Fibroblast of the conjunctiva (primary cell): ENCODE measurements around the gene GDPD3.

Experiments
- DNase-seq: peaks from one replicate; pipeline ENCODE4 v3.0.0-alpha.2; 2010; ENCODE audit warnings: low read depth

Gene GDPD3

DNA sequence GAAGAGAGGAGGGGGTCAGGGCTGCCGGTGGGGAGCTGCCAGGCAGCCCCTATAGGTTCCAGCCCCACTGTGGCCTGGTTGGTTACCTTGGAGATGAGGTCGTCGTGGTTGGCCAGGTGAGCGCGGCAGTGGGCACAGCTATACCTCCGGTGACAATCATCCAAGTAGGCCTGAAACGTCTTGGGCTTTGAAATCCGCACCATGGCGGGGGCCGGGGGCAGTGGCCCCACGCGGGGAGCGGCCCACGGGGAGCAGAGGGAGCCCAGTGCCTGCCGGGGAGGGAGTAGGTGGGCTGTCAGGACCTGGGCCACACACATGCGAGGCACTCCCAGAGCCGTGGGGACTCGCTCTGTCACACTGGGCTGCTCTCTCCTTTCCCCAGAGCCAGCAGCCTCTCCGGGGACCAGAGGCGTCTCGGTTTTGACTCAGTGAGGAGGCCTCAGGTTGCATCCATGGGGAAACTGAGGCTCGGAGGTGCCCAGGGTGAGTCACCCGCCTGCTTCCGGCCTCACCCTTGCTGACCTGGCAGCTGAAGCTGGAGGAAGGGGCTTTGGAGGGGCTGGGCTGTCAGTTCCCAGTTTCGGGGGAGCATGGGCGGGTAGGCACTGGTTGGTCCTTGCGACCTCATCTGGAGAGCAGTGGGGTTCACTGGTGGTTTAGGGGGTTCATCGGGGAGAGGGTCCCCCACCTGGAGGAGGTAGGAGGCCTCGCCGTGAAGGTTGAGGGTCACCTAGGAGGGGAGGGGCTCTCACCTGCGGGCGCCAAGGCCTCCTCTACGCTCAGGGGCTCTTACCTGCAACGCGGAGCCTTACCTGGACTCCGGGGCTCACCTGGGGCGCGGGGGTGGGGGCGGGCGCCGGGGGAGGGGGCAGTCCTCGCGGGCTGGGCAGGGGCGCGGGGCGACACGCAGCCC, 17.9 kb downstream of the GDPD3 start:
- no peak for DNase-seq

DNA sequence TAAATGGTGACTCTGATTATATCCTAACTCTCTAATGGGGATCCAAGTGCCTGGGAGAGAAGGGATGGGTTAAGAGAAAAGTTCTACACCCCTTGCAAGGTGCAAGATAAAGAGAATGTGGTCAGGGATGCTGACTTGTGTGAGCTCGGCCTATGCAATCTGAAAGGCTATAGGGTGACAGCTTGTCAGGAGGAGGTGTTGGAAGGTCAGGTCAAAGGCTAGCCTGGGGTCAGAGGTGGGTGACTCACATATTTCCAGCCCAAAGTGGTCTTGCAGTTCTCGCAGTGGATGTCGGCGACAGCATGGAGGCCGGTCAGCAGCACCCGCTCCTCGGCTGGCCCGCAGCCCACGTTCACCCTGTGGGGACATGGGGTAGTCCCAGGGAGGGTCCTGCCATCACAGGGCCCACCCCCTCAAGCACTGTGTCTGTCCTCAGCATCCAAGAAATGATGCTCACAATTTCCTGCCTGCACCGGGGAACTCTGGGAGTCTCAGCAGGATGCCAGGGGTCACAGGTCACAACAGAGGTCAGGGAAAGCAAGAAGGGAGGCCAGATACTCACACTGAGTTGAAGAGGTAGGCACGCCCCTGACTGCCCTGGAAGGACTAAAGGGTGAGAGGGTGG, 18.7 kb downstream of the GDPD3 start:
- DNase-seq, result no peak

DNA sequence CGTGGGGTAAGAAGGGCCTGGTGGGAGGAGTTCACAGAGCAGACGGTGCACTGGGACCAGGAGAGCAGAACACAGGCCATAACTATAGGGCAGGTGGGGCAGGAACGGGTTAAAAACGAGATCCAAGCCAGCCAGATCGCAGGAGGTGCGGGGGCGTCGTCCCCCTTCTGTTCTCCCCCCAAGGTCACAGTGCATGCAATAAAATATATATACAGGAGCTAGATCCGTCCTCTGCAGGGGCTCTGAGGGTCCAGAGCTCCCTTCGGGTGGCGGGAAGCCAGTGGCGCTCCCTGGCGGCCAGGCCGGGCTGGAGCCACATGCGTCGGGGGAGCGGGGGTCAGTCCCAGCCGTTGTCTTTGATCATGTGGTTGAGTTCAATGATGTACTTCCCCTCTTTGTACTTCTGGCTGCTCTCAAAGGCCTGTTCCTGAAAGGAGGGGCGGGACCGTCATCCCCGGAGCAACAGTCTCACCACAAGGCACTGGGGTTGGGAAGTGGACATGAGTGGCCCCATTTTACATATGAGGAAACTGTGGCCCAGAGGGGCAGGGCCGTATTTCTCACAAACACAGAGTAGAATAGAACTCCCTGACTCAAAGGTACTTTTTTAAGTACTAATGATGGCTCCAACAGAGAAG, 20.8 kb downstream of the GDPD3 start:
- DNase-seq, result no peak

DNA sequence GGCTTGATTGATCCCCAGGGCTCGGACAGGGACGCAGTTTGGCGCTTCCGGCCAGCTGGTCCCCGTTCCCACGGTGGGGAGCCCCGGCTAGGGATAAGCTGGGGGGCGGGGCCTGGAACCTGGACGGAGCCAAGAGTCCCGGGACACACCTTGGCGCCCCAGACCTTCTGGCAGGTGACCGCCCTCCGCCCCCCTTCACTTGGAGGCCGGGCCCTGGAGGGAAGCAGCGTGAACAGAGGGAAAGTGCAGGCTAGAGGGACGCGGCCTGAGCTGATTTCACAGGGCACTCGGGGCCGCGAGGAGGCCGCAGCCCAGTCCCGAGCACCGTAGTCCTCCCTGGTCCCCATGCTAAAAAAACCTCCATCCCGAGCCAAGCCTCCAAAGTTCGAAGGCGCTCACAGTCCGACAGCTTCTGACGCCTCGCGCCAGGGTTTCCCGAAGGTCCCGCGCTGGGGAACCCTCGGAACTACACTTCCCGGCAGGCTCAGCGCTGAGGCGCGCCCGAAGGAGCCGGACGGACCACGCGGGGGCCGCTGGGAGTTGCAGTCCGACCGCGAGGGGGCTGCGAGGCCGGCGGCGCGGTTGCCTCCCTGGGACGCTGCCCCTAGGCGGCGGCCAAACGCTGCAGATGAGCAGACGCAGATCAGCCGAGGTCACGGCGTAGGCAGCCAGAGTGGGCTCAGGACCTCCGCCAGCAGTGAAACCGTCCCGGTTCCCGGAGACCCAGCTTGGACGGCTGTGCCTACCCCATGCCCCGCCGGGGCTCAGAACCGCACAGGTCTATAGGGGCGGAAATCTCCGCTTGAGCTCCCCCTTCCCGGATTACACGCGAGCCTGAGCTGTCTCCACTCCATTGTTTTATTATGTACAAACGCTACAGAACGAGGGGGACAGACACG, 21.6 kb downstream of the GDPD3 start, which contains the start of gene TBX6:
Gene TBX6, minus strand, starts transcription at position 451 of the 899 bp plus-strand sequence. CDS start 731 bp downstream, outside the sequence.
- peak; percentile 74 for DNase-seq

DNA sequence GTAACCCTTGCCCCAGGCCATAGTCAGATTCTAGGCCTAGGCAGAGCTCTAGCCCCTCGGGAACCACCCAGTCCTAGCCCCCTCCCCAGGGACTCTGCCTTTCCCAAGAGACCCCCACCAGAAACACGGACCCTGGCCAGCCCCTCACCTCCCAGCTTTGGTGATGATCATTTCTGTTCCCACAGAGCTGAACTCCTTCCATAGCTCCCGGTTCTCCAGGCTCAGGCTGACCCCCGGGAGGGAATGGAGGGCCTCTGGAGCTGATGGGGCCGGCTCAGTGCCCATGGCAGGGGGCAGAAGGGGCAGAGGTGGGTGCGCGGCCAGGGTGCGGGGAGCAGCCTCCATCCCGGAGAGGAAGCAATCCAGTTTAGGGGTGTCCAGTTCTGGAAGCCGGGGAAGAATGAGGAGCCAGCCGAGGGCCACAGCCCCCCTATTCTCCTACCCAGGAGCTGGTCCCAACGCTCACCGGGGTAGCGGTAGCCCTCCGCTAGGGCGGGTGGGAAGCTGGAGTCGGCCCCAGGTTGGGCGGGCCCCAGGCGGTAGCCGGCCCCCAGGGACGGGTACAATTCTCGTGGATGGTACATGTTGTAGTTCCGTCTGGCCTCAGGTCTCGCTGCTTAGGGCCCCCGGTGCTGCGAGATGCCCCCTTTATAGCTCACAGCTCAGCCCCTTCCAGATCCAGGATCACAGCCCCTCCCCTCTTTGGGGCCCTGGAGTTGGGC, 22.6 kb downstream of the GDPD3 start:
- DNase-seq, result no peak

DNA sequence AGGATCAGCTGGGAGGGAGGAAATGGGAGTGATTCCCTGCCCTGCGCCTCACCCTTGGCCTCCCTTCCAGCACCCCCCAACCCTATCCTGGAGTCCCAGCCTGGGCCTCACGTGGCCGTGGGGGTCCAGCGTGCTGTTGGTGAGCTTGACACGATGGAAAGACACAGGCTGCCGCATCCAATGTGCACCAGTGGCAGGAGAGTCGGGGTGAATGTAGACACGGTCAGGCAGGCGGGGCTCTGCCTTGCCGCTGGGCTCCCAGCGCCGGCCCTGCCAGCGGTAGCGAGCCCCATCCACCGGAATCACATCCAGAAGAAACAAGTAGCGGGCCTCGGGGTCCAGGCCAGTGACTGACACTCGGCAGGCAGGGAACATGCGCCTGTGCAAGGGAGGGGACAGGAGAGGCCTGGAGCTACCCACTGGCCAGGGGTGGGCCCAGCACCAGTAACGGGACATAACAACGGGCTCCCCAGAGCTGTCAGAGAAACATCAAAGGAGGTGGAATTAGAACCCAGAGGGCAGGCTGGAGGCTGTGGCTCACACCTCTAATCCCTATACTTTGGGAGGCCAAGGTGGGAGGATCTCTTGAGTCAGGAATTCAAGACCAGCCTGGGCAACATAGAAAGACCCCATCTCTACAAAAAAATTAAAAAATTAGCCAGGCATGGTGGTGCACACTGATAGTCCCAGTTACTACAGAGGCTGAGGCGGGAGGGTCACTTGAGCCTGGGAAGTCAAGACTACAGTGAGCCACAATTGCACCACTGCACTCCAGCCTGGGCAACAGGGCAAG, 24.3 kb downstream of the GDPD3 start:
- DNase-seq, result no peak

DNA sequence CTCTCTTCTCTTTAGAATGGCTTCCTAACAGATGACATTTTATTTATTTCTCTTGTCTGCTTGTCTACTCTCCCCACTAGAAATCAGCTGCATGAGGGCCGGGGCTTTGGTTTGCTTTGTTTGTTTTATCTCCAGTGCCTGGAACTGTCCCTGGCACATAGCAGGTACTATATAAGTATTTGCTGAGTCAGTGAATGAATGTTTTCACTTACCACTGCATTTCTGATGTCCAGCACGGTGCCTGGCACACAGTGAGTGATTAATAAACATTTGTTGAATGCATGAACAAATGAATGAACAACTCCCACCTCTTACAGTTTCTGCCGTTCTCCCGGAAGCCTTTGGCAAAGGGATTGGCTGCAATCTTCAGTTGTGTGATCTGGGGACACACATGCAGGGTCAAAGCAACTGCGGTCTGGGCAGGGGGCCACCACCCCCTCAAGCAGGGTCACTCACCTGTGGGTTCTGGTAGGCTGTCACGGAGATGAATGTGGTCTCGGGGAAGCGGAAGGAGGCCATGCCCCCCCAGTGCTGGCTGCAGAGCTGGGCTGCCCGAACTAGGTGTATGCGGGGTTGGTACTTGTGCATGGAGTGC, 25.0 kb downstream of the GDPD3 start:
- no peak for DNase-seq

DNA sequence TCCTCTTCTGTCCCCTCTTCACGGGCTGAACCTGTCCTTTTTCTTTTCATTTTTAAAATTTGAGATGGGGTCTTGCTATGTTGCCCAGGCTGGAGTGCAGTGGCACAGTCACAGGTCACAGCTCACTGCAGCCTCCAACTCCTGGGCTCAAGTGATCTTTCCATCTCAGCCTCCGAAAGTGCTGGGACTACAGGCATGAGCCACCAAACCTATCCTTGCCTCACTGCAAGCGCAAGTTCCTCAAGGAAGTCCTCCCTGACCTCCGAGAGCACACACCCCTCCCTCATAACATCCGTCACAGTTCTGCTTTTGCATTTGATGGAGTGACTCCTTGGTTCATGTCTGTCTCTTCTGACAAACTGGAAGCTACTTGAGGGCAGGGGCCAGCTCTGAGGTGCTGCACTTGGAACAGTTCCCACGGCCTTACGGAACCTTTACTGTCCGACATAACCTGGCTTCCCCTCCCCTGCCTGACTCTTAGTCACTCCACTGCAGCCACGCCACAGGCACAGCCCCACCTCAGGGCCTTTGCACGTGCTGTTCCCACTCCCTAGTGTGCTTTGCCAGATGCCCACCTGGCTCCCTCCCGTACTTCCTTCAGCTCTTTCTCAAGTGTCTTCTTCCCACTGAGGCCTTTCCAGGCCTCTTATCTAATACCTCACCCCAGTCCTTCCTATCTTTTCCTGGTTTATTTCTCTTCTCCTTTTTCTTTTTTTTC, 26.0 kb downstream of the GDPD3 start:
- no peak for DNase-seq

DNA sequence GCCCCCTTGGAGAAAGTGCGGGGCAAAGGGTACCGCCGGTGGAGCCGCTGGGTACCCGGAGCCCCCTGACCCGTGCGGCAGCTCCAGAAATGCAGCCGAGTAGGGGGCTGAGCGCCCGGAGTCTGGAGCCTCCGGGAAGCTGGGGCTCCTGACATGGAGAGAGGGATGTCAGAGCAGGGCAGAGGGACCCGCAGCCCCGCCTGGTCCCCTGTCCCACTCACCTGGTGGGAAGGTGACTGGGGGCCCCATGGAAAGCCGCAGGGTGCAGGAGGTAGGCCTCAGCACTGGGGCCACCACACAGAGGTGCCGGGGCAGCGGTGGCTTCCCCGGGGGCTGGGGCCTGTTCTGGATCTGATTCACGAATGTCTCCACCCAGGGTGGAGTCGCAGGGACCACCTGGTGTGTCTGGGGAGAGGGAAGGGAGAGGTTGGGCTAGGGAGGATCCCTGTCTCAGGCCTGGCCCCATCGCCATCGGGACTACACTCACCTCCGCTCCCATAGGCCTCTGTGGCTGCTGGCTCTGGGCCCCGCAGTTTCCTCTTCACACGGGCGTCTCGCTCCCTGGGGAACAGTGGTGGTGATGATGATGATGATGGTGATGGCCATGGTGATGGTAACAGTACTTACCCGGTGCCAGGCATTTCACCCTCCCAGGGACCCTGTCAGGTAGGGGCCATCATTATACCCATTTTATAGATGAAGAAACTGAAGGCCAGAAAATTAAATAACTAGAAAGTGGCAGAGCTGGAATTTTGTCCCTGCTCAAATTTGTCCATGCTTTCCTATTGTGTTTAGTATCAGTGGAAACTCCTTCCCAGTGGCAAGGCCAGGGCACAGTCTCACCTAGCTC, 26.8 kb downstream of the GDPD3 start:
- no peak for DNase-seq

DNA sequence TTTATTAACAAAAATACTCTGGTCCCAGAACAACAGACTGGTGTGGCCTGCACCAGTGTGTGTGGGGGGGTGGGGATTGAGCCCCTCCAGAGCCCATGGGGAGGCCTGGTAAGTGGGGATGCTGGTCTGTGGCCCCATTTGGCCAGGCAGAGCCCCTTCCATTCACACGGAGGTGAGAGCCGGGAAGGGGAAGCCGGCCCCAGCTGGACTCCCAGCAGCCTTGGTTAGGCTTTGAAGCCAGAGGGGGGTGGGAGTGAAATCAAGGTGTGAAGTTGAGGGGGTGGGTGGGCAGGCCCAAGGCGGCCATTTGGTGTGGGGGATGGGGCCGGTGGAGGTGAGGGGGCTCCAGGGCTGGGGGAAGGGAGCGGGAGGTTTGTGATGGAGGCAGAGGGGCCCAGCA, 27.5 kb downstream of the GDPD3 start:
- DNase-seq, result no peak

DNA sequence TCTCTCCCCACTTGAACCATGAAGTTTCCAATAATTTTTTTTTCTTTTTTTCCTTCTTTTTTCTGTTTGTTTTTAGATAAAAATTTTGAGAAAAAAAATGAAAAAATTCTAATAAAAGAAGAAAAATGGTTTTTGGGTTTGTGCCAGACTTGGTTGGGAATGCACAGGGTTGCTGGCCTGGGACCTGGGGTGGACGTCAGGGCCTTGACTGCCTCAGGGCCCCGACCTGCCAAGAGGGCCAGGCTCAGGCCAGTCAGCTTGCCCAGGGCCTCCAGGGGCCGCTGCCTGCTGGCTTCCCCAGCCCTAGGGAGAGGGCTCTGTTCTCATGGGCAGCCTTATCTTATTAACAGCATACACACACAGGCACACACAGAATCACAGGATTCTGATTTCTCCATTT, 28.1 kb downstream of the GDPD3 start:
- DNase-seq, result no peak

DNA sequence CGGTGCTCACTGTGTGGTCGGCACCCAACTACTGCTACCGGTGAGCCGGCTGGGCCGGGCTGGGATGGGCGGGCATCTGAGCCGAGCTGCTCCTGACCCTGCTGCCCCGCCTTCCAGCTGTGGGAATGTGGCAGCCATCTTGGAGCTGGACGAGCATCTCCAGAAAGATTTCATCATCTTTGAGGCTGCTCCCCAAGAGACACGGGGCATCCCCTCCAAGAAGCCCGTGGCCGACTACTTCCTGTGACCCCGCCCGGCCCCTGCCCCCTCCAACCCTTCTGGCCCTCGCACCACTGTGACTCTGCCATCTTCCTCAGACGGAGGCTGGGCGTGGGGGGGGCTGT, 28.5 kb downstream of the GDPD3 start:
- no peak for DNase-seq

DNA sequence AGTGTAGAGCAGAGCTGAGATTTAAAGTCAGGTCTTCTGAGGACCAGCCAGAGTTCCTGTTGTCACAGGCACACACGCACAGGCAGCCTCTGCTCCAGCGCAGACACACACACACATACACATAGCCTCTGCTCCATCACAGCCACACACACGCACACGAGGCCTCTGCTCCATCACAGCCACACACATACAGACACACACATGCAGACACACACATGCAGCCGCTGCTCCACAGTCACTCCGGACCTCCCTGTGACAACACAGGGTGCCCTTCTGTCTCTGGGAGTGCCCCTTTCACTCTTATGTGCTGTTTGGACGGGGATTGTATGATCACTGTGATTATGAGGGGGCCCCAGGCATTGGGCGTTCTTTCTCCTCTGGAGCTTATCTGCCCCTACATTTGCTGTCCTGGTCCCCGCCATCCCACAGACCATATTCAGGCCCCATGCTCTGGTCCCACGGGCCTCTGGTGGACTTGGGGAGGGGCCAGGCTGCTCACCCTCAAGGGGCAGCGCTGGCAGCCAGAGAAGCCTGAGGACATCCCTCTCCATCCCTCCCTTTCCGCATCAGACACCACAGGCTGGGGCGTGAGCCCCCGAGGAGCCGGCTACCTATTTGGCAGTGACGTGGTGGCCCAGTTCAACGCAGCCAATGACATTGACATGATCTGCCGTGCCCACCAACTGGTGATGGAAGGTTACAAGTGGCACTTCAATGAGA, 29.1 kb downstream of the GDPD3 start:
- no peak for DNase-seq

DNA sequence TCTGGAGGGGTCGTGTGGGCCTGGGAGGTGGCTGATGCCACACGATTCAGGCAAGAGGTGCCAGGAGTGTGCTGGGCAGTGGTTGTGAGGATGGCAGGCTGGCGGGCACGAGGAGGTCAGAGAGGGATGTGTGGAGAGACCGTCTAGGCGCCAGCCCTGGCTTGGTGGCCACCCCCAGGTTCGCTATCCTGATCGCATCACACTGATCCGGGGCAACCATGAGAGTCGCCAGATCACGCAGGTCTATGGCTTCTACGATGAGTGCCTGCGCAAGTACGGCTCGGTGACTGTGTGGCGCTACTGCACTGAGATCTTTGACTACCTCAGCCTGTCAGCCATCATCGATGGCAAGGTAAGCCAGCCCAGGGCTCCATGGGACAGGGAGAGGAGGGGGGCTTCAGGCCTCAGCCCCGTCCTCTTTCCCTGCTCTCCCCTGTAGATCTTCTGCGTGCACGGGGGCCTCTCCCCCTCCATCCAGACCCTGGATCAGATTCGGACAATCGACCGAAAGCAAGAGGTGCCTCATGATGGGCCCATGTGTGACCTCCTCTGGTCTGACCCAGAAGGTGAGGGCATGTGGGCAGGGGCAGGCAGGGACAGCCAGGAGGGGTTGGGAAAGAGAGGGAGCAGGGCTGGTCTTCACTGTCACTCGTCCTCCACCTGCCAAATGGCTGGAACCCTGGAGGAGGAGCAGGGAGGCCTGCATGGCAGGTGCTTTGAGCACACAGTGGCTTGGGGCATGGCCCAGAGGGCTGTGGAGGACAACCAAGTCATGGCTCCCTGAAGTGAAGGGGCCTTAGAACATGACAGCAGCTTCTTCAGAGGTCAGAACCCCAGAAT, 29.9 kb downstream of the GDPD3 start:
- DNase-seq, result no peak

DNA sequence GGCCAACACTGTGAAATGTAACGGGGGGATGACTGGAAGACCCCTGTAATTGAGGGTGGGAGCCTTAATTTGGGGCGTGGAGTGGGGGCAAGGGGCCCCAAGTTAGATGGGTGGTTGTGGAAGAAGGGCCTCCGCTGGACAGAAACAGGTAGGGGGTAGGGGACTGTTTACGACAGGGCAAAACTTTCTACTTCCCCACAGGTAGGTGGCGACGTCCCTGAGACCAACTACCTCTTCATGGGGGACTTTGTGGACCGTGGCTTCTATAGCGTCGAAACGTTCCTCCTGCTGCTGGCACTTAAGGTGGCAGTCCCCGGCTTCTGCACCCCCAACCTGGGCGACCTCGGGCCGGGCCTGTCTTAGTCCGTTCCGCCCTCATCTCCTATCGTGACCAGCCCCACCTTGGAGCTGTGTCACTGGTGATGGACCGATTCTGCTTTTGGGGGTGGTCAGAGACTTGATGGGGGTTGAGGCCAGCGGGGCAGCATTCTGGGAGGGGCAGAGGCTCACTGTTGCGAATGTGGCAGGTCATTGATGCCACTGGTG, 30.7 kb downstream of the GDPD3 start:
- DNase-seq, result no peak

DNA sequence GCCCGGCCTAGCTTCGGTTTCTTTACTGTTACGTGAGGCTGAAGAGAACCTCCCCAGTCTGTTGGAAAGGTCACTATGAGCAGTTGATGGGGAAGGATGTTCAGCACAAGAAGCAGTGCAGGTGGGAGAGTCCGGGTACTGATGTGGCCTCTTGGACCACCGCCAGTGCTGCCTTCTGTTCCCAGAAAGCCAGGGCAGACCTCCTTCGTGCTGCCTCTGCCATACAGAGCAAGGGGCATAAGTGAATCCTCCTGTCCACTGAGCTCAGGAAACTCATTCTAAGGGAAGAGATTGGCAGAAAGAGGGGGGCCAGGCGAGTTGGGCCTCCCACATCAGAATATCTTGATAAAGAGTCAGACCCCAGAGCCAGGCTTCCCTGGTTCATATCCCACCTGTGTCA, 33.9 kb downstream of the GDPD3 start:
- DNase-seq, result no peak

DNA sequence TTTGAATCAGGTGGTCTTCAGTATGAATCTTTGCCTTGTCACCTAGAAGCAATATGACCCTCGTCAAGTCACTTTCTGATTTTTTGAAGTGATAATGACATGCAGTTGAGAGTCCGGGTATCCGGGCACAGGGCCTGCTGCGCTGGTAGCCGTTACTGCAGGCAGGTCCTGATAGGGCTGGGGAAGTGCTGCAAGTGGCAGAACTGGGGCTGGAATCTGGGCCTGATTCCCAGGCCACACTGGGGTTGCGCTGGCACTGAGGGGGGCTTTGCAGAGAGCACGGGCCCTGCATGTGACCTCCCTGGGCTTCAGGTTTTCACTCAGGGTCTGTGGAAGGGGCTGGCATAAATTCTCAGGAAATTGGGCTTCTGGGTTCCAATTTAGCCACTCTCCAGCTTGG, 34.6 kb downstream of the GDPD3 start:
- DNase-seq, result no peak
